WERI-Rb-1 (cell line): ENCODE data around the gene MBD4.

Source experiments
- DNase-seq: peaks from one replicate; pipeline ENCODE4 v3.0.0-alpha.2; 2020
- H3K27ac ChIP-seq: fragments of 250-450 bp; sonication (Bioruptor Pico); 2 replicates; pipeline ENCODE4 v1.5.1; 2020; ENCODE audit warnings: mild to moderate bottlenecking, moderate library complexity
- H3K27me3 ChIP-seq: fragments of 250-450 bp; sonication (Bioruptor Pico); 2 replicates; pipeline ENCODE4 v1.5.1; 2021; ENCODE audit warnings: mild to moderate bottlenecking, low read depth, moderate library complexity; ENCODE audit not compliant: insufficient read depth, severe bottlenecking
- H3K36me3 ChIP-seq: fragments of 250-450 bp; sonication (Bioruptor Pico); 2 replicates; pipeline ENCODE4 v1.5.1; 2020; ENCODE audit warnings: mild to moderate bottlenecking, moderate library complexity
- H3K4me3 ChIP-seq: 2 replicates; pipeline ENCODE4 v1.5.1; 2011; ENCODE audit warnings: low read depth, mild to moderate bottlenecking, control low read depth, low read length
- H3K9me3 ChIP-seq: fragments of 250-450 bp; sonication (Bioruptor Pico); 2 replicates; pipeline ENCODE4 v1.5.1; 2021; ENCODE audit warnings: mild to moderate bottlenecking, moderate library complexity; ENCODE audit not compliant: severe bottlenecking
- CTCF ChIP-seq: IDR thresholded peaks from 2 replicates; pipeline ENCODE4 v1.5.1; 2011; ENCODE audit warnings: low read depth, mild to moderate bottlenecking, control low read depth, inconsistent platforms, low read length

MBD4 gene

GRCh38 chr3:129421988-129422745, 17.6 kb downstream of the MBD4 start:
- TF ChIP-seq CTCF, result peak; percentile 36; the same call in 1 of the 2 replicates
- no peaks in the 10 kb centered on the region for H3K9me3 ChIP-seq
- H3K27ac ChIP-seq, result no peak overlapping the region
- H3K36me3 ChIP-seq, result no peaks in the 10 kb centered on the region
- no peaks in the 10 kb centered on the region for H3K27me3 ChIP-seq
- no peak overlapping the region for H3K4me3 ChIP-seq
- DNase-seq, result no peak

GRCh38 chr3:129421236-129421883, 18.4 kb downstream of the MBD4 start:
- Histone ChIP-seq H3K27ac (no peak overlapping the region), H3K36me3 (no peaks in the 10 kb centered on the region), H3K9me3 (no peaks in the 10 kb centered on the region), H3K4me3 (no peak overlapping the region), H3K27me3 (no peaks in the 10 kb centered on the region)
- no peak for DNase-seq
- TF ChIP-seq CTCF, result no peak

GRCh38 chr3:129419476-129419875, 20.3 kb downstream of the MBD4 start:
- Histone ChIP-seq H3K4me3 (no peak overlapping the region), H3K36me3 (no peaks in the 10 kb centered on the region), H3K27ac (no peak overlapping the region), H3K9me3 (no peaks in the 10 kb centered on the region), H3K27me3 (no peaks in the 10 kb centered on the region)
- no peak for TF ChIP-seq CTCF
- DNase-seq, result no peak

- Histone ChIP-seq H3K4me3 (no peak overlapping the region), H3K36me3 (no peaks in the 10 kb centered on the region), H3K27me3 (no peaks in the 10 kb centered on the region), H3K27ac (no peak overlapping the region), H3K9me3 (no peaks in the 10 kb centered on the region)
- no peak for DNase-seq
- TF ChIP-seq CTCF, result no peak
Measured at GRCh38 chr3:129418041-129418973, 21.4 kb downstream of the MBD4 start.

GRCh38 chr3:129417326-129417725, 22.4 kb downstream of the MBD4 start:
- Histone ChIP-seq H3K27ac (no peak overlapping the region), H3K4me3 (no peak overlapping the region), H3K9me3 (no peaks in the 10 kb centered on the region), H3K36me3 (no peaks in the 10 kb centered on the region), H3K27me3 (no peaks in the 10 kb centered on the region)
- no peak for DNase-seq
- TF ChIP-seq CTCF, result no peak
